HCT116 (cell line): ENCODE data around the gene EPHB2. TPM values are rescaled to one million over a fixed set of nuclear protein-coding genes. Genes with fewer than 3 reads are reported as not detected.
A peak's percentile ranks its signal among the peaks of the same experiment; 100 is the strongest.

ENCODE experiments used
- ATAC-seq: fragments of 200-7000 bp; cut with Tn5 transposase; 2 replicates; pipeline ENCODE4 v1.9.1; 2020; ENCODE audit warnings: mild to moderate bottlenecking, moderate library complexity
- BruUV-seq: library from RNA; stranded (reverse); fragments of 400-500 nt; replicated peaks from 2 replicates; lab custom pipeline; 2021; lab: Mats Ljungman, UMichigan
- CTCF ChIA-PET: fragments of 300-600 bp; sonication (Branson Sonifier 250); formaldehyde crosslinking; loops from one replicate; lab custom pipeline; 2021; ENCODE audit warnings: antibody characterized with exemption; lab: Charles Lee
- POLR2A ChIA-PET: fragments of 300-600, 350-600 bp; sonication (Branson Sonifier 250); formaldehyde crosslinking; loops from one replicate; lab custom pipeline; 2021; ENCODE audit warnings: antibody characterized with exemption; lab: Charles Lee
- RAD21 ChIA-PET, 2 experiments: fragments of 300-600 bp; sonication (Branson Sonifier 250); formaldehyde crosslinking; loops; one replicate each; lab custom pipeline; 2023; ENCODE audit warnings: low total read pairs in 2 of 2; ENCODE audit not compliant: uncharacterized antibody in 2 of 2, unreplicated experiment in 2 of 2, low non-redundant PET in 1 of 2; lab: Charles Lee
- DNase-seq: peaks from one replicate; pipeline ENCODE4 v3.0.0-alpha.2; 2010; ENCODE audit warnings: low read depth, low spot score
- H2AFZ ChIP-seq: fragments of 200-600 bp; shearing (Covaris generic), sonication (generic); 2 replicates; pipeline ENCODE4 v1.6.1; 2017; ENCODE audit warnings: low read depth, mixed run types, mixed read lengths, antibody characterized with exemption, low read length; ENCODE audit not compliant: poor library complexity, severe bottlenecking
- H3K27ac ChIP-seq: 2 replicates; pipeline ENCODE4 v1.5.1; 2012; ENCODE audit warnings: low read depth, low read length
- H3K27me3 ChIP-seq: fragments of 200-600 bp; sonication (generic); 2 replicates; pipeline ENCODE4 v1.6.1; 2016; ENCODE audit warnings: mixed run types, low read length, mixed read lengths; ENCODE audit not compliant: insufficient read depth
- H3K36me3 ChIP-seq, 2 experiments: fragments of 200-500 bp in 1 of 2; fragments of 200-600 bp in 1 of 2; sonication (Bioruptor generic) in 1 of 2; sonication (generic) in 1 of 2; 2 replicates each; pipeline versions ENCODE4 v1.5.1 to v1.6.1; 2014 to 2016; ENCODE audit warnings: low read length in 2 of 2, inconsistent platforms in 1 of 2, mixed read lengths in 1 of 2, mixed run types in 1 of 2; ENCODE audit not compliant: insufficient read depth in 2 of 2, control insufficient read depth in 1 of 2
- H3K4me1 ChIP-seq, 2 experiments: fragments of 200-600 bp in 1 of 2; sonication (generic) in 1 of 2; 2 replicates each; pipeline versions ENCODE4 v1.5.1 to v1.6.1; 2012 to 2017; ENCODE audit warnings: low read length in 2 of 2, inconsistent platforms in 1 of 2, mild to moderate bottlenecking in 1 of 2, mixed read lengths in 1 of 2, mixed run types in 1 of 2, moderate library complexity in 1 of 2; ENCODE audit not compliant: insufficient read depth in 2 of 2, control insufficient read depth in 1 of 2
- H3K4me2 ChIP-seq: fragments of 200-600 bp; sonication (generic); 2 replicates; pipeline ENCODE4 v1.6.1; 2017; ENCODE audit warnings: mixed run types, low read length, mixed read lengths
- H3K4me3 ChIP-seq, 2 experiments: fragments of 200-600 bp in 1 of 2; sonication (generic) in 1 of 2; replicated peaks in 1 of 2; 2 replicates each; pipeline ENCODE4 v1.5.1; 2011 to 2016; ENCODE audit warnings: low read length in 2 of 2, control low read depth in 1 of 2, low read depth in 1 of 2, mild to moderate bottlenecking in 1 of 2, mixed read lengths in 1 of 2, mixed run types in 1 of 2
- H3K79me2 ChIP-seq: fragments of 200-600 bp; sonication (generic); 2 replicates; pipeline ENCODE4 v1.6.1; 2017; ENCODE audit warnings: mild to moderate bottlenecking, mixed run types, low read length, moderate library complexity, mixed read lengths; ENCODE audit not compliant: insufficient read depth
- H3K9ac ChIP-seq: fragments of 200-600 bp; sonication (generic); 2 replicates; pipeline ENCODE4 v1.6.1; 2016; ENCODE audit warnings: low read length, mixed read lengths
- H3K9me2 ChIP-seq: fragments of 200-600 bp; sonication (generic), shearing (Covaris generic); 2 replicates; pipeline ENCODE4 v1.6.1; 2017; ENCODE audit warnings: mixed run types, mild to moderate bottlenecking, moderate library complexity; ENCODE audit not compliant: insufficient read depth
- H3K9me3 ChIP-seq, 2 experiments: fragments of 200-500 bp in 1 of 2; fragments of 200-600 bp in 1 of 2; sonication (Bioruptor generic) in 1 of 2; sonication (generic) in 1 of 2; 2 replicates each; pipeline ENCODE4 v1.6.1; 2014 to 2017; ENCODE audit warnings: low read length in 2 of 2, mixed read lengths in 2 of 2, inconsistent platforms in 1 of 2, low read depth in 1 of 2, mild to moderate bottlenecking in 1 of 2, mixed run types in 1 of 2, moderate library complexity in 1 of 2; ENCODE audit not compliant: control insufficient read depth in 1 of 2, insufficient read depth in 1 of 2
- H4K20me1 ChIP-seq: fragments of 200-600 bp; sonication (generic), shearing (Covaris generic); 2 replicates; pipeline ENCODE4 v1.6.1; 2017; ENCODE audit warnings: mixed run types, mild to moderate bottlenecking, moderate library complexity; ENCODE audit not compliant: insufficient read depth
- CBX3 ChIP-seq: IDR thresholded peaks from 2 replicates; pipeline ENCODE4 v1.6.1; 2012; ENCODE audit warnings: low read depth
- EGR1 ChIP-seq: IDR thresholded peaks from 2 replicates; pipeline ENCODE4 v1.6.1; 2012; ENCODE audit warnings: low read depth
- ELF1 ChIP-seq: IDR thresholded peaks from 2 replicates; pipeline ENCODE4 v1.6.1; 2012; ENCODE audit warnings: low read depth, borderline replicate concordance
- EZH2 ChIP-seq: fragments of 200-600 bp; sonication (generic); IDR thresholded peaks from 2 replicates; pipeline ENCODE4 v1.6.1; 2017; ENCODE audit warnings: antibody characterized with exemption, mixed run types
- EZH2phosphoT487 ChIP-seq: fragments of 200-600 bp; IDR thresholded peaks from 2 replicates; pipeline ENCODE4 v1.6.1; 2018; ENCODE audit warnings: antibody characterized with exemption, borderline replicate concordance
- SIN3A ChIP-seq: IDR thresholded peaks from 2 replicates; pipeline ENCODE4 v1.6.1; 2012; ENCODE audit warnings: low read depth
- SP1 ChIP-seq: IDR thresholded peaks from 2 replicates; pipeline ENCODE4 v1.6.1; 2012; ENCODE audit warnings: low read depth
- ZNF274 ChIP-seq: fragments of 200-500 bp; sonication (Bioruptor generic); IDR thresholded peaks from 2 replicates; pipeline ENCODE4 v1.6.1; 2014; ENCODE audit warnings: mild to moderate bottlenecking, low read depth, low read length, inconsistent platforms
- intact Hi-C: fragments of 100-400 bp; cut with micrococcal nuclease; formaldehyde crosslinking; loops from 2 replicates; pipeline ENCODE4 v1.10.0; 2022
- total RNA-seq: library from RNA; stranded (reverse); gene quantifications from one replicate; pipeline ENCODE4 v1.2.1, GENCODE V29; 2021; ENCODE audit not compliant: unreplicated experiment

EPHB2 gene
- total RNA-seq, 1 experiment from 2014 or later = 19.5 TPM

GRCh38 chr1:22749919-22750684, 39.5 kb downstream of the EPHB2 start (continued):
- TF ChIP-seq ZNF274 = no peak
- TF ChIP-seq EZH2phosphoT487 = no peak
- peak; percentile 67 for TF ChIP-seq SP1
- no peak for TF ChIP-seq EZH2

- H3K4me3 ChIP-seq = peak overlapping the region in 1 of 2 experiments; percentile 29; a peak in 1 of 4 replicates
- BruUV-seq = no TSS peak
- ATAC-seq (peak; percentile 57), DNase-seq (no peak)
- H2AFZ ChIP-seq = peak overlapping the region; percentile 6
- H3K27me3 ChIP-seq = no peaks in the 10 kb centered on the region
- ChIA-PET POLR2A (no interaction called here), RAD21 (no interaction called here), CTCF (interaction anchor here (1.1 to 1.5 kb wide), 2 partner anchors 46 to 111 kb away, joined by 4 to 7 read pairs; no protein-coding TSS in a partner anchor)
- H3K9me2 ChIP-seq = no peaks in the 10 kb centered on the region
- peak overlapping the region; percentile 56 for H3K27ac ChIP-seq
- no peaks in the 10 kb centered on the region for H3K36me3 ChIP-seq
- H3K9ac ChIP-seq = peak overlapping the region; percentile 44
- no peaks in the 10 kb centered on the region for H3K9me3 ChIP-seq
- intact Hi-C loops = no loop called here
- H4K20me1 ChIP-seq = no peaks in the 10 kb centered on the region
- H3K79me2 ChIP-seq = no peaks in the 10 kb centered on the region
- peaks cover 25 to 50% of the 10 kb centered on the region in 2 experiments for H3K4me1 ChIP-seq
- TF ChIP-seq CBX3 (peak; percentile 29), SIN3A (peak; percentile 43; the same call in 1 of the 2 replicates), ELF1 (no peak)
- peak overlapping the region; percentile 65 for H3K4me2 ChIP-seq
Observed at GRCh38 chr1:22750685-22751051, 40.0 kb downstream of the EPHB2 start.

GRCh38 chr1:22751124-22751531, 40.5 kb downstream of the EPHB2 start:
- Histone ChIP-seq H3K4me2 (peak overlapping the region; percentile 65), H3K4me1 (peaks cover 22 to 46% of the 10 kb centered on the region in 2 experiments), H3K4me3 (0 out of 4 replicates have a peak overlapping the region, but pooled peaks of 1 of the 2 experiments have one; percentile 29), H3K27me3 (no peaks in the 10 kb centered on the region), H3K9me2 (no peaks in the 10 kb centered on the region), H3K9ac (peak overlapping the region; percentile 44), H3K79me2 (no peaks in the 10 kb centered on the region), H3K27ac (peak overlapping the region; percentile 56; the same call in 1 of the 2 replicates), H3K9me3 (no peaks in the 10 kb centered on the region), H3K36me3 (no peaks in the 10 kb centered on the region), H4K20me1 (no peaks in the 10 kb centered on the region), H2AFZ (peak overlapping the region; percentile 6)
- BruUV-seq = no TSS peak
- CTCF ChIA-PET = interaction anchor here (1.1 to 1.5 kb wide), 2 partner anchors 47 to 111 kb away, joined by 4 to 7 read pairs; no protein-coding TSS in a partner anchor
- no peak for DNase-seq
- intact Hi-C loops = no loop called here
- ATAC-seq = peak; percentile 65
- RAD21 ChIA-PET = no interaction called here
- POLR2A ChIA-PET = no interaction called here
- TF ChIP-seq EGR1 (peak; percentile 69), CBX3 (no peak; the same call in 1 of the 2 replicates)
